Measurements from ENCODE around the gene RADIL. TPM values are rescaled to one million over a fixed set of nuclear protein-coding genes. Genes with fewer than 3 reads are reported as not detected.

Gene RADIL
- total and polyA plus RNA-seq, 2 of the 13 experiments (the other 11 are each of a cell fraction or from before 2014, with no cell fraction given), result 0.05 to 0.09 TPM

GRCh38 chr7:4904346-4904745 lies 20.8 kb upstream of the RADIL start:
- Histone ChIP-seq H3K4me3 (replicated peaks in 1 of 3; ENCODE audit: insufficient read depth in 1 of 3, low read depth in 2 of 3, low read length in 3 of 3) (no peak overlapping the region), H3K27ac (ENCODE audit: extremely low read length, insufficient read depth, low read length) (no peak overlapping the region), H3K4me2 (ENCODE audit: low read depth, low read length) (no peak overlapping the region), H3K9me3 (ENCODE audit: low read length) (no peaks in the 10 kb centered on the region), H3K79me2 (ENCODE audit: insufficient read depth, low read length) (no peaks in the 10 kb centered on the region), H3K9ac (ENCODE audit: insufficient read depth, low read depth, low read length) (no peak overlapping the region), H4K20me1 (ENCODE audit: insufficient read depth, low read length) (no peaks in the 10 kb centered on the region), H3K36me3 (replicated peaks in 1 of 2; ENCODE audit: control insufficient read depth in 1 of 2, insufficient read depth in 2 of 2, low read length in 2 of 2) (no peaks in the 10 kb centered on the region), H2AFZ (ENCODE audit: low read length) (no peak overlapping the region), H3K27me3 (ENCODE audit: control insufficient read depth in 1 of 2, insufficient read depth in 2 of 2, low read length in 2 of 2) (peaks cover 0 to 18% of the 10 kb centered on the region in 2 experiments; a peak in 1 of 5 replicates), H3K4me1 (ENCODE audit: insufficient read depth, low read length) (no peaks in the 10 kb centered on the region)
- FAIRE-seq (no peak), DNase-seq (ENCODE audit: low spot score) (no peak), ATAC-seq (no peak)
- TF ChIP-seq ZNF572 (CRISPR knock-in tag; IDR thresholded peaks at IDR 0.05) (no peak), ZNF713 (CRISPR knock-in tag; IDR thresholded peaks at IDR 0.05) (no peak), ZNF136 (CRISPR knock-in tag; IDR thresholded peaks at IDR 0.05; ENCODE audit: low read depth) (no peak), ZNF563 (CRISPR knock-in tag; IDR thresholded peaks at IDR 0.05) (no peak), NAIF1 (CRISPR knock-in tag; IDR thresholded peaks at IDR 0.05; ENCODE audit: borderline replicate concordance) (no peak), CENPX (CRISPR knock-in tag; IDR thresholded peaks at IDR 0.05) (no peak), ZNF841 (CRISPR knock-in tag; IDR thresholded peaks at IDR 0.05; ENCODE audit: borderline replicate concordance) (no peak), NFE2L2 (IDR thresholded peaks at IDR 0.05; ENCODE audit: low read length) (no peak)
- intact Hi-C loops (cut with micrococcal nuclease; ENCODE audit: unreplicated experiment) (no loop called here), in situ Hi-C loops (cut with HindIII; ENCODE audit: extremely low pct_ligation_motif_present, low pct_unique_long_range_greater_than_20kb) (no loop called here)
- ChIA-PET POLR2A (no interaction called here), CTCF (ENCODE audit: low intra/inter-chr PET ratio, low total read pairs) (no interaction called here)
- no TSS peak for BruUV-seq (replicated peaks)

GRCh38 chr7:4895766-4896165 lies 12.2 kb upstream of the RADIL start:
- POLR2A ChIA-PET, result no interaction called here
- no peaks in the 10 kb centered on the region for H3K9me3 ChIP-seq (ENCODE audit: low read length)
- no peak overlapping the region for H3K27ac ChIP-seq (ENCODE audit: extremely low read length, insufficient read depth, low read length)
- WGBS (ENCODE audit: low lambda C conversion rate), result 19% methylated on average over 11 of the region's 11 CpGs
- in situ Hi-C loops (cut with HindIII; ENCODE audit: extremely low pct_ligation_motif_present, low pct_unique_long_range_greater_than_20kb) (no loop called here), intact Hi-C loops (cut with micrococcal nuclease; ENCODE audit: unreplicated experiment) (no loop called here)
- peaks cover 0 to 2% of the 10 kb centered on the region in 2 experiments; a peak in 1 of 5 replicates for H3K27me3 ChIP-seq (ENCODE audit: control insufficient read depth in 1 of 2, insufficient read depth in 2 of 2, low read length in 2 of 2)
- H3K36me3 ChIP-seq (replicated peaks in 1 of 2; ENCODE audit: control insufficient read depth in 1 of 2, insufficient read depth in 2 of 2, low read length in 2 of 2), result no peaks in the 10 kb centered on the region
- H3K4me3 ChIP-seq (replicated peaks in 1 of 3; ENCODE audit: insufficient read depth in 1 of 3, low read depth in 2 of 3, low read length in 3 of 3), result no peak overlapping the region
- no peak overlapping the region for H3K4me2 ChIP-seq (ENCODE audit: low read depth, low read length)
- CTCF ChIA-PET (ENCODE audit: low intra/inter-chr PET ratio, low total read pairs), result no interaction called here
- ATAC-seq, result no peak
- DNase-seq (ENCODE audit: low spot score), result no peak
- H4K20me1 ChIP-seq (ENCODE audit: insufficient read depth, low read length), result no peaks in the 10 kb centered on the region
- no peaks in the 10 kb centered on the region for H3K79me2 ChIP-seq (ENCODE audit: insufficient read depth, low read length)
- no peak overlapping the region for H2AFZ ChIP-seq (ENCODE audit: low read length)
- no peaks in the 10 kb centered on the region for H3K4me1 ChIP-seq (ENCODE audit: insufficient read depth, low read length)
- FAIRE-seq, result no peak
- BruUV-seq (replicated peaks), result no TSS peak
- no peak overlapping the region for H3K9ac ChIP-seq (ENCODE audit: insufficient read depth, low read depth, low read length)
- TF ChIP-seq ZNF672 (CRISPR knock-in tag; IDR thresholded peaks at IDR 0.05) (no peak), GLI4 (CRISPR knock-in tag; IDR thresholded peaks at IDR 0.05; ENCODE audit: borderline replicate concordance) (no peak), MAF1 (CRISPR knock-in tag; IDR thresholded peaks at IDR 0.05; ENCODE audit: borderline replicate concordance) (no peak), TRIM22 (IDR thresholded peaks at IDR 0.05) (no peak), SNAPC2 (CRISPR knock-in tag; IDR thresholded peaks at IDR 0.05) (no peak), SNAI1 (CRISPR knock-in tag; IDR thresholded peaks at IDR 0.05; ENCODE audit: borderline replicate concordance) (no peak), ZNF512 (CRISPR knock-in tag; IDR thresholded peaks at IDR 0.05) (no peak), ZNF766 (CRISPR knock-in tag; IDR thresholded peaks at IDR 0.05; ENCODE audit: borderline replicate concordance) (no peak), TBX2 (CRISPR knock-in tag; IDR thresholded peaks at IDR 0.05; ENCODE audit: borderline replicate concordance) (no peak), GTF2F1 (IDR thresholded peaks at IDR 0.05; ENCODE audit: low read length) (no peak), MTF2 (CRISPR knock-in tag; IDR thresholded peaks at IDR 0.05; ENCODE audit: borderline replicate concordance) (no peak)
